Measurements from ENCODE around the gene PIEZO2. TPM values are rescaled to one million over a fixed set of nuclear protein-coding genes. Genes with fewer than 3 reads are reported as not detected.
"Not testable (repeated sequence)": the region's sequence is repeated elsewhere in the genome, so short reads cannot be mapped to it uniquely, and the experiment has no call there.

Gene PIEZO2
- total RNA-seq, 4 donors from 2014 or later = 2.7 to 11.7 (median 4.0) TPM

GRCh38 chr18:10928011-10928771, 221.2 kb downstream of the PIEZO2 start:
- TF ChIP-seq CTCF (IDR thresholded peaks at IDR 0.05) = no peak

GRCh38 chr18:10927286-10927992, 221.9 kb downstream of the PIEZO2 start:
- no peak for TF ChIP-seq CTCF (IDR thresholded peaks at IDR 0.05)
- DNase-seq (ENCODE audit: low spot score) = no peak
- peak; percentile 65 for ATAC-seq (ENCODE audit: low FRiP score)

More at GRCh38 chr18:10928011-10928771, 221.2 kb downstream of the PIEZO2 start:
- DNase-seq (ENCODE audit: low spot score) = no peak
- no peak for ATAC-seq (ENCODE audit: low FRiP score)

GRCh38 chr18:10926621-10927161, 222.7 kb downstream of the PIEZO2 start:
- no peak for ATAC-seq (ENCODE audit: low FRiP score)
- DNase-seq (ENCODE audit: low spot score) = no peak
- TF ChIP-seq CTCF (IDR thresholded peaks at IDR 0.05) = no peak

GRCh38 chr18:10924290-10924689, 225.1 kb downstream of the PIEZO2 start:
- no peak for ATAC-seq (ENCODE audit: low FRiP score)
- TF ChIP-seq CTCF (IDR thresholded peaks at IDR 0.05) = no peak
- DNase-seq (ENCODE audit: low spot score) = no peak

GRCh38 chr18:10923551-10924070, 225.8 kb downstream of the PIEZO2 start:
- DNase-seq (ENCODE audit: low spot score) (no peak), ATAC-seq (ENCODE audit: low FRiP score) (no peak)
- no peak for TF ChIP-seq CTCF (IDR thresholded peaks at IDR 0.05)

- DNase-seq (ENCODE audit: low spot score) (no peak), ATAC-seq (ENCODE audit: low FRiP score) (no peak)
- TF ChIP-seq CTCF (IDR thresholded peaks at IDR 0.05) = no peak
These were observed 226.2 kb downstream of the PIEZO2 start for GRCh38 chr18:10923141-10923540.

- not testable (repeated sequence) for DNase-seq (ENCODE audit: low spot score); ATAC-seq (ENCODE audit: low FRiP score)
These were observed 226.7 kb downstream of the PIEZO2 start for GRCh38 chr18:10922712-10923111.

GRCh38 chr18:10920309-10920708, 229.1 kb downstream of the PIEZO2 start:
- not testable (repeated sequence) for ATAC-seq (ENCODE audit: low FRiP score); DNase-seq (ENCODE audit: low spot score)
